BLaER1 treated with 17β-estradiol and CSF1 and Interleukin-3, amounts not matched to agents 10 nM and 100 nM (cell line): ENCODE data around the gene ABTB2.

Experiments
- H3K27ac ChIP-seq, 11 experiments: shearing (Covaris generic); formaldehyde crosslinking; 2 replicates each; pipeline ENCODE4 v1.8.1; 2022
- H3K27me3 ChIP-seq, 11 experiments: shearing (Covaris generic); formaldehyde crosslinking; 2 replicates each; pipeline ENCODE4 v1.8.1; 2022
- H3K36me3 ChIP-seq, 11 experiments: shearing (Covaris generic); formaldehyde crosslinking; 2 replicates each; pipeline ENCODE4 v1.8.1; 2022
- H3K4me1 ChIP-seq, 10 experiments: shearing (Covaris generic); formaldehyde crosslinking; 2 replicates each; pipeline ENCODE4 v1.8.1; 2022
- H3K4me2 ChIP-seq, 11 experiments: shearing (Covaris generic); formaldehyde crosslinking; 2 replicates each; pipeline ENCODE4 v1.8.1; 2022
- H3K4me3 ChIP-seq, 10 experiments: shearing (Covaris generic); formaldehyde crosslinking; 2 replicates each; pipeline ENCODE4 v1.8.1; 2022
- H3K9ac ChIP-seq, 11 experiments: shearing (Covaris generic); formaldehyde crosslinking; 2 replicates each; pipeline ENCODE4 v1.8.1; 2022
- H3K9me3 ChIP-seq, 11 experiments: shearing (Covaris generic); formaldehyde crosslinking; replicated peaks in 1 of 11; 2 replicates each; pipeline ENCODE4 v1.8.1; 2022
- H4K20me1 ChIP-seq, 11 experiments: shearing (Covaris generic); formaldehyde crosslinking; 2 replicates each; pipeline ENCODE4 v1.8.1; 2022
- Cebpa-rat ChIP-seq, 11 experiments: shearing (Covaris generic); IDR thresholded peaks; 2 replicates each; pipeline ENCODE4 v1.8.1; 2022

Gene ABTB2

DNA sequence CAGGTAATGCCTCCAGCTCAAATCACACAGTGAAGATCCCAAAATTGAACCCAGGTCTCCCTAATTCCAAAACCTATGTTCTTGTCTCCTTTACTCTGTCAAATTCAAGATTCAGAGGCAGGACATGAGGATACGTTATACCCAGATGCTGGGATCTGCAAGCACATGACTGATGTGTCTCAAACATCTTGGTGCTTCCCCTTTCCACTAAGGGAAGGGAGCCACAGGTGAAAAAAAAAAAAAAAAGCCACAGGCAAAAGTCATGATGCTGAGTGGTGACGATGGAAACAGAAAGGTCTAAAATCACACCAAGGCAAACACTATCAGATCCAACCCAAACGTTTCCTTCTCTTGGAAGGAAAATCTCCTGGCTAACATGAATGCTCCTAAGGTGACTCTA lies 24.0 kb downstream of the ABTB2 start:
- Histone ChIP-seq H3K4me2 (no peak overlapping the region), H3K9ac (no peak overlapping the region), H3K9me3 (no peaks in the 10 kb centered on the region), H3K4me3 (no peak overlapping the region), H3K27ac (no peak overlapping the region), H4K20me1 (no peaks in the 10 kb centered on the region), H3K27me3 (no peaks in the 10 kb centered on the region), H3K36me3 (no peaks in the 10 kb centered on the region), H3K4me1 (peaks cover 1 to 16% (median 5%) of the 10 kb centered on the region in 10 experiments; a peak in 13 of 20 replicates)
- TF ChIP-seq Cebpa-rat (IDR thresholded peaks at IDR 0.05): no peak

DNA sequence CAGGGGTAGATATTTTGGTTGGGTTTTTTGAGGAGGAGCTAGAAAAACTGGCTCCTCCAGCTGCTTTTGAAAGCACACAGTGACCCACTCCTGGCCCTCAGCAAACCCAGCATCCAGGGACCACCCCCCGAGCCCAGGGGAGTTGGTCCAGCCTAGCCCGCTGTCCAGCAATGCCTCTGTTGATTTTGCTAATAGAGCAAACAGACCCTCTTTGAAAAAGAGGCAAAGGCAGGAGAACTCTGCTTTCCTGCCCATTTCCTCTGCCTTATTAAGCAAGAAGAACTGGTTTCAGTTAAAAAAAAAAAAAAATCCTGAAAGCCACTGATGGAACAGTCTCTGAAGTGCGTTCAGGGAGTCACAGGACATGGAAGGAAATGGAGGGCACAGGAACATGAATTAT lies 25.3 kb downstream of the ABTB2 start:
- Histone ChIP-seq H3K4me2 (peak overlapping the region in 3 of 11 experiments; percentile 1 to 24 (median 14); a peak in 2 of 22 replicates), H3K9me3 (no peaks in the 10 kb centered on the region), H3K36me3 (no peaks in the 10 kb centered on the region), H3K4me3 (no peak overlapping the region), H3K27me3 (no peaks in the 10 kb centered on the region), H3K4me1 (peaks cover 0 to 7% (median 5%) of the 10 kb centered on the region in 10 experiments; a peak in 6 of 20 replicates), H4K20me1 (no peaks in the 10 kb centered on the region), H3K9ac (no peak overlapping the region), H3K27ac (no peak overlapping the region)
- TF ChIP-seq Cebpa-rat (IDR thresholded peaks at IDR 0.05): no peak

DNA sequence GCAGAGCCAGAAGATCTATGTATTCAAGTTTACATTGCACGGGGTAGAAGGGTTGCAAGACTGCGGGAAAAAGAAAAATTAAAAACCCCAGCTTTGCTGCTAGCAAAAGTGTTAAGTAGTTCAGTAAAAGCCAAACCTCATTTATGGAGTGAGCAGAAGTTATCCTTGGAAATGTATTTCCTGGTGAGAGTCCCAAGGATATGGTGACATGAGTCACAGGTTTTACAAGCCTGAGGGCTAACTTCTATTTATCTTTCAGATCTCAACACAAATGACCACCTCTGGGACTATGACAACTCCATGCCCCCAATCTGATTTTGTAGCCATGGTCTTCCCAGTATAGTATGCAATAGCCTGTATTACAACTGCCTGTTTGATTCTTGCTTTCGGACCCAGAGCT lies 26.1 kb downstream of the ABTB2 start:
- no peak overlapping the region for H3K4me3 ChIP-seq
- no peak overlapping the region for H3K27ac ChIP-seq
- no peaks in the 10 kb centered on the region for H3K9me3 ChIP-seq
- no peak for TF ChIP-seq Cebpa-rat (IDR thresholded peaks at IDR 0.05)
- H3K4me1 ChIP-seq: peaks cover 0 to 7% (median 5%) of the 10 kb centered on the region in 10 experiments; a peak in 6 of 20 replicates
- no peak overlapping the region for H3K4me2 ChIP-seq
- no peaks in the 10 kb centered on the region for H3K27me3 ChIP-seq
- no peaks in the 10 kb centered on the region for H3K36me3 ChIP-seq
- no peaks in the 10 kb centered on the region for H4K20me1 ChIP-seq
- H3K9ac ChIP-seq: no peak overlapping the region

DNA sequence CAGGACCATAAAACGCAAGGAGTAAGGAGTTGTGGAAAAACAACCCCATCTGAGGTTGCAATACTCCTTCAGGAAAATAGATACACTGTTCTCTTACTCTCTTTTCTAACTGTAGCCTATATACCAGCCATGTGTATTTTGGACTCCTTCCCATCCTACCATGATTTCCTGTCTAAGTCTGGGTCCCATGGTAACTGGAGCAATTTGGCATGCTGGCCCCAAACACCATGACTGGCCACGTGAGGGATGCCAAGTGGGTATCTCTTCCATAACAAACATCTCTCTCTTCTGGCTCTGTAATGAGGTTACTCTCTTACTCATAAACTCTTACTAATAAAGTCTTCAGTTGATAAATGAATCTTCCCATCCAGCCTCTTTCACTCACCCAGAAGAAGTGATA lies 26.5 kb downstream of the ABTB2 start:
- H3K4me3 ChIP-seq: no peak overlapping the region
- peaks cover 0 to 7% (median 5%) of the 10 kb centered on the region in 10 experiments; a peak in 6 of 20 replicates for H3K4me1 ChIP-seq
- no peaks in the 10 kb centered on the region for H3K27me3 ChIP-seq
- H4K20me1 ChIP-seq: no peaks in the 10 kb centered on the region
- no peaks in the 10 kb centered on the region for H3K9me3 ChIP-seq
- no peak overlapping the region for H3K27ac ChIP-seq
- H3K4me2 ChIP-seq: no peak overlapping the region
- H3K9ac ChIP-seq: no peak overlapping the region
- no peak for TF ChIP-seq Cebpa-rat (IDR thresholded peaks at IDR 0.05)
- H3K36me3 ChIP-seq: no peaks in the 10 kb centered on the region

DNA sequence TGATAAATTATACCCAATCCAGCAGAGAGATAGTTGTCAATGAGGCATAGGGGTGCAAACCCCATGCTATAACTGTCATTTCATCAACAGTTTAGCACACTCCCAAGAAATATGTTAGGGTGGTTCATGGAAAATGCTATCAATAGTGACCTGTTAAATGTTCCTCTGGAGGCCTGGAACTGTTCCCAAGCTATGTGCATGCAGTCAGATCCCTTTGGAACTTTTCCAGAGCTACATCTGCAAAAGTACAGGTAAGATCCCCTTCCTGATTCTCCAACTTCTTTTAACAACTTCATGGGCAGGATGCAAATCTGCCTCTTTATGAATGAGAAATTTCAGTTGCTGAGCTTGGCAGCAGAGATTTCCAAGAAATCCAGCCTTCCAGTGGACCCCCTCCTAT lies 27.2 kb downstream of the ABTB2 start:
- H4K20me1 ChIP-seq: no peaks in the 10 kb centered on the region
- H3K4me2 ChIP-seq: no peak overlapping the region
- peaks cover 0 to 7% (median 5%) of the 10 kb centered on the region in 10 experiments; a peak in 6 of 20 replicates for H3K4me1 ChIP-seq
- no peak overlapping the region for H3K4me3 ChIP-seq
- H3K9me3 ChIP-seq: no peaks in the 10 kb centered on the region
- no peaks in the 10 kb centered on the region for H3K27me3 ChIP-seq
- H3K9ac ChIP-seq: no peak overlapping the region
- H3K27ac ChIP-seq: no peak overlapping the region
- no peak for TF ChIP-seq Cebpa-rat (IDR thresholded peaks at IDR 0.05)
- no peaks in the 10 kb centered on the region for H3K36me3 ChIP-seq

DNA sequence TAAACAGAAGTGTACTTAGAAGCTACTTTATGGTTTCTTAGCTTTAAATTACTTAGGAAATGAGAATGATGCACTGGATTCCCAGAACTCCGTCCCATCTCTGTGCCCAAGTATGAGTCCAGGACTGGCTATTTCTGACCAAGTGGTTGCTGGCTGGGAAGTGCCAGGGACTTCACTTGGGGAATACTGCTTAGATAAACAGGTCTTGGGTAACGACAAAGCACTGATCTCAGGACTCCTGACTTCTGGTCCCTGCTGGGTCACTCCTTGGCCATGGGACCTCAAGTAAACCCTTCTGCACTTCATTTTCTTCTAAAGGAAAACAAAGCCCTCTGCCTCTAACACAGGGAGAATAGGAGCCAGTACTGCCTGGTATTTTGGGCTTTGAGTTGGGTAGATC lies 27.9 kb downstream of the ABTB2 start:
- no peak overlapping the region for H3K4me2 ChIP-seq
- no peaks in the 10 kb centered on the region for H4K20me1 ChIP-seq
- H3K27me3 ChIP-seq: no peaks in the 10 kb centered on the region
- H3K36me3 ChIP-seq: no peaks in the 10 kb centered on the region
- no peaks in the 10 kb centered on the region for H3K9me3 ChIP-seq
- H3K27ac ChIP-seq: no peak overlapping the region
- no peak for TF ChIP-seq Cebpa-rat (IDR thresholded peaks at IDR 0.05)
- no peak overlapping the region for H3K9ac ChIP-seq
- no peak overlapping the region for H3K4me3 ChIP-seq
- H3K4me1 ChIP-seq: peaks cover 0 to 7% (median 5%) of the 10 kb centered on the region in 10 experiments; a peak in 6 of 20 replicates

DNA sequence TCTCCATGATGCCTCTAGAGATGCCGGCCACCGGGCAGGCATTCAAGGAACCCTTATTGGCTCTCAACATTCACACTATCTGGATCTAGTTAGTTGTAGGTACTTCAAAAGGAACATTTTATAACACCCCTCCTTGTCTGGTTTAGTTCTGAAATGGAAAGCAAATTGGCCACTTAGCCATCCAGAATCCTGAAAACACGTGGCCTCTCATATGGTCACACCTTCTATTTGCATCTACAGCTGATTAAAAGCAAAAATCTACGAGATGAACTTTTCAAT lies 29.2 kb downstream of the ABTB2 start:
- Histone ChIP-seq H4K20me1 (no peaks in the 10 kb centered on the region), H3K9me3 (no peaks in the 10 kb centered on the region), H3K4me2 (no peak overlapping the region), H3K27ac (no peak overlapping the region), H3K9ac (no peak overlapping the region), H3K4me3 (no peak overlapping the region), H3K36me3 (no peaks in the 10 kb centered on the region), H3K4me1 (peaks cover 0 to 7% (median 5%) of the 10 kb centered on the region in 10 experiments; a peak in 6 of 20 replicates), H3K27me3 (no peaks in the 10 kb centered on the region)
- TF ChIP-seq Cebpa-rat (IDR thresholded peaks at IDR 0.05): no peak

DNA sequence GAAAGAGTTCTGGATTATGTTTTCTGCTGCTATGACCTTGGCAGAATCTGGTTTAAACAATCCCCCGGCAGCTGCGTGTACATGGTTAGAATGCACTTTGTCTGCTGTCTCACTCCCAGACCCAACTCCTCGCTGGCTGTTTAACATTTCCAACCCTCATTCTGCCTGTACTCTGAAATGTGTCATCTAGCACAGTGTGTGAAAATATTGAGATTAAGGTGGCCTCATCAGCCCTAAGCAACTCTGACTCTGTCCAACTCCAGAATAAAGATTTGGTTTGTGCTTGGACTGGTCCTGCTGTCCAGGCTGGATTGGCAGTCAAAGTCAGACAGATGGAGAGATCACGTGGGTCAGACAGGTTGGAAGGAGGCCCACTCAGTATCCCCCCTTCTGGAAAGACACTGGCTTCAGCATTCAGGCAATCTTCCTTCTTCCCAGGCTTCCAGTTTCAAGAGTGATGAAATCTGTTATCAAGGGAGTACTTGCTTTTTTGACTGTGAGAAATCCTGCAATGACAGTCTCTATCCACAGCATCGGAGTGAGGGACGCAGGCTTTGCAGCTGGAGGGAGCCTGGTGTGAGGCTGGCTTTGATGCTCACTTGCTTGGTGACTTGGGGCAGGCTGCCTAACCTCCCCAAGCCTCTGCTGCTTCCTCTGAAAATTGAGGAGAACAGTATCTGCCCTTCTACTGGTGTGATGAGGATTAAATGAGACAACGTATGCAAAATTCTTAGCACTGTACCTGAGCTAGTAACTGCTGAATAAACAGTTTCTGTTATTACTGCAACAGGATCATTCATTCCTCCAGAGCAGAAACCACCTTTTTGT lies 29.8 kb downstream of the ABTB2 start:
- Histone ChIP-seq H3K4me3 (no peak overlapping the region), H3K36me3 (no peaks in the 10 kb centered on the region), H3K9me3 (no peaks in the 10 kb centered on the region), H3K9ac (no peak overlapping the region), H3K27me3 (no peaks in the 10 kb centered on the region), H3K4me1 (peaks cover 0 to 7% (median 5%) of the 10 kb centered on the region in 10 experiments; a peak in 6 of 20 replicates), H4K20me1 (no peaks in the 10 kb centered on the region), H3K4me2 (no peak overlapping the region), H3K27ac (no peak overlapping the region)
- TF ChIP-seq Cebpa-rat (IDR thresholded peaks at IDR 0.05): no peak

DNA sequence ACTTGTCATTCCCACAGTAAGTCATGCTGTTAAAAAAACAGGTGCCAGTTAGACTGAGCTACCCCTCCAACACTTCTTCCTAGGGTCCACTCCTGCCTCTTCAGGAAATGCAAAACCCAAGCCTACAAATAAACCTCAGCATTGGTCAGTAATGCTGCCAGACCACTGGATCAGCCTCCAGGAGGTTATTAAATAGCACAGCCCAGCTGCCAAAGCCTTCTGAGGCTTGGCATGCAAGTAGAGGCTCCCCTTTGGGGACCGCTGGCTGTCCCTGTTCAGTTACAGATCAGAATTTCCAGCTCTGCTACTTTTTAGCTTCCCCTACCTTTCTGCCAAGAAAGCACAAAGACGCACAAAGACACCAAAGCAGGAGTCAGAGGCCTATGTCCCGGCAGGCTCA lies 33.3 kb downstream of the ABTB2 start:
- TF ChIP-seq Cebpa-rat (IDR thresholded peaks at IDR 0.05): no peak
- Histone ChIP-seq H3K9ac (no peak overlapping the region), H3K4me3 (no peak overlapping the region), H3K9me3 (no peaks in the 10 kb centered on the region), H3K4me2 (no peak overlapping the region), H3K27ac (no peak overlapping the region), H4K20me1 (no peaks in the 10 kb centered on the region; a peak in 1 of 22 replicates), H3K27me3 (no peaks in the 10 kb centered on the region), H3K36me3 (no peaks in the 10 kb centered on the region), H3K4me1 (0 out of 20 replicates have a peak, but pooled peaks cover 0 to 2% (median 0%) of the 10 kb centered on the region in 10 experiments)

DNA sequence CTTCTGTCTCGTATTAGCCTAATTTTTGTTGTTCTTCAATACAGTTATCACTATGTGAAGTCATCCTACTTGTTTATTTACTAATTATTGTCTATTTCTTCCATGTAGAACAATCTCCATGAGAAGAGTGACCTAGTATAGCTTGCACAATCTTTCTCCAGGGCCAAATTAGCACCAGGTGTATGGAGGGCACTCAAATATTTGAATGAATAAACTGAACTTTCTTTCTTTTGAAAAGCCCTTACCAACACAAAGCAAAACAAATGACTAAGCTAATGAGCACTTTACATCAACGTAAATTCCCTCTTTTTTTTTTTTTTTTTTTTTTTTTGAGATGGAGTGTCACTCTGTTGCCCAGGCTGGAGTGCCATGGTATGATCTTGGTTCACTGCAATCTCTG lies 34.2 kb downstream of the ABTB2 start:
- H3K4me3 ChIP-seq: no peak overlapping the region
- H3K36me3 ChIP-seq: no peaks in the 10 kb centered on the region
- H3K27ac ChIP-seq: no peak overlapping the region
- H3K9ac ChIP-seq: no peak overlapping the region
- H3K4me1 ChIP-seq: peaks cover 0 to 7% (median 0%) of the 10 kb centered on the region in 10 experiments; a peak in 4 of 20 replicates
- TF ChIP-seq Cebpa-rat (IDR thresholded peaks at IDR 0.05): no peak
- H3K27me3 ChIP-seq: no peaks in the 10 kb centered on the region
- H3K9me3 ChIP-seq: no peaks in the 10 kb centered on the region
- H3K4me2 ChIP-seq: no peak overlapping the region
- H4K20me1 ChIP-seq: no peaks in the 10 kb centered on the region; a peak in 2 of 22 replicates
